ENCODE data around the gene GOLPH3. TPM values are rescaled to one million over a fixed set of nuclear protein-coding genes. Genes with fewer than 3 reads are reported as not detected.
A peak's percentile ranks its signal among the peaks of the same experiment; 100 is the strongest.

Gene GOLPH3
- total and polyA plus RNA-seq, 12 donors, result 23.2 to 69.5 (median 38.0) TPM

DNA sequence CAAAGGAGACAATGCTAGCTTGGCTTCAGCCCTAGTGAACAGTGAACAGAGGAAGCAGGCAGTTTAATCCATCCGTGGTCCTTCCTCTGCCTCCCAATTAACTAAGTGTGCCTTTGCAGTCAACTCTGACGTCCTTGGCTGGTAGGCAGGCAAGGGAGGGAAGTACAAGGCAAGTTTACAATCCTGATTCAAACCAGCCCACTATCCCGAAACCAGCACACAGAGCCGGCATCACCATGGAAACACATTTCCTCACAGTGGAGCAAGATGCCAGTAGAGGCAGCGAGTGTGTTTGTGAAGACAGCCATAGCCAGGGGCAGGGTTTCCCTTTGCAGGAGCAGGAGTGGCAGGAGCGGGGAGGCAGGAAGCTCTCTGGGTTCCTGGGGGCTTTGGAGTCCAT is 73.9 kb downstream of the GOLPH3 start:
- peaks cover 0 to 97% (median 41%) of the 10 kb centered on the region in 9 donors for H3K36me3 ChIP-seq
- DNase-seq, result no peak
- no peaks in the 10 kb centered on the region for H3K27me3 ChIP-seq
- H3K4me3 ChIP-seq, result no peak overlapping the region
- 53 to 70% methylated on average over 6 of the region's 6 CpGs for WGBS, 2 donors
- H3K4me1 ChIP-seq, result peaks cover 9 to 48% (median 34%) of the 10 kb centered on the region in 9 donors
- H3K9me3 ChIP-seq, result no peaks in the 10 kb centered on the region
- TF ChIP-seq CTCF (IDR thresholded peaks at IDR 0.05), result no peak
- H3K27ac ChIP-seq, result peak overlapping the region in 8 of 10 donors; percentile 24 to 77 (median 67)
- intact Hi-C loops (cut with DNase I), result loop anchor here in 2 of 10 donors (5.0 to 10.0 kb wide), 2 partner anchors 72 to 485 kb away; partner anchors contain the start of genes GOLPH3 (in 1 of the 2) and SUB1 (in 1 of the 2)
- peak in 5 of 8 donors; percentile 18 to 45 (median 31) for ATAC-seq

GRCh38 chr5:32099486-32100035 is 74.6 kb downstream of the GOLPH3 start:
- intact Hi-C loops (cut with DNase I), result loop anchor here in 5 of 10 donors (5.0 to 10.0 kb wide), 3 partner anchors 73 to 515 kb away; partner anchors contain the start of genes GOLPH3 (in 2 of the 5) and SUB1 (in 1 of the 5)

DNA sequence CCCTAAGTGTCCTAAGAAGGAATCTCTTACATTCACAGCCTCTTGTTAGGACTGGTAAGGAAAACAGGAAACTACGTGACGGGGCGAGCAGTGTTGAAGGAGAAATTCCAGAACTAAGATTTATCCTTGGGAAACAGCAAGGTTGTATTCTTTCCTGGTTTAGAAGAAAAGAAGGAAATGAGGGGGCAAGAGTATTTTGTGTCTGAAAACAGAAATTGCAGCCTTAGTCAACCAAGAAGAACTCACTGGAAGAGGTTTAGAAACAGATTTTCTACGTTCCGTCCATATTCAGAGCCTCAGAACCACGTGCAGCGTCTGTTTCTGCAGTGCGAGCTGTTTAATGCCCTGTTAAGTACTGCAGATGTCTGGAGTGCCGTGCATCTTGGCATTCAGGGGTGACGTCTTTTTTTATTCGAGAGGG is 75.2 kb downstream of the GOLPH3 start:
- H3K36me3 ChIP-seq, result peaks cover 0 to 96% (median 28%) of the 10 kb centered on the region in 9 donors
- intact Hi-C loops (cut with DNase I), result loop anchor here in 3 of 10 donors (5.0 to 10.0 kb wide), 2 partner anchors 73 to 514 kb away; partner anchors contain the start of gene GOLPH3 (in 1 of the 3)

More at GRCh38 chr5:32099486-32100035, 74.6 kb downstream of the GOLPH3 start:
- Histone ChIP-seq H3K9me3 (no peaks in the 10 kb centered on the region), H3K36me3 (peaks cover 0 to 96% (median 34%) of the 10 kb centered on the region in 9 donors), H3K4me1 (peaks cover 9 to 55% (median 38%) of the 10 kb centered on the region in 9 donors), H3K4me3 (no peak overlapping the region), H3K27me3 (no peaks in the 10 kb centered on the region), H3K27ac (peak overlapping the region in 9 of 10 donors; percentile 24 to 77 (median 68))
- TF ChIP-seq CTCF (IDR thresholded peaks at IDR 0.05), result no peak
- ATAC-seq (no peak), DNase-seq (no peak)
- WGBS, 2 donors, result 67 to 74% methylated on average over 9 of the region's 9 CpGs

More for the DNA sequence above, 75.2 kb downstream of the GOLPH3 start:
- Histone ChIP-seq H3K27me3 (no peaks in the 10 kb centered on the region), H3K4me1 (peaks cover 9 to 55% (median 38%) of the 10 kb centered on the region in 9 donors), H3K4me3 (peak overlapping the region in 1 of 10 donors; percentile 3), H3K27ac (peak overlapping the region in 9 of 10 donors; percentile 24 to 77 (median 68)), H3K9me3 (no peaks in the 10 kb centered on the region)
- TF ChIP-seq CTCF (IDR thresholded peaks at IDR 0.05), result no peak
- ATAC-seq, result peak in 5 of 8 donors; percentile 11 to 37 (median 32)
- no peak for DNase-seq
- WGBS, 2 donors, result 38 to 43% methylated on average over 11 of the region's 11 CpGs

All from heart right ventricle (tissue), 16 donors.